GM12878 (cell line): ENCODE results near the gene EP400. TPM values are rescaled to one million over a fixed set of nuclear protein-coding genes. Genes with fewer than 3 reads are reported as not detected.

Experiments used
- ATAC-seq: fragments of 200-7000 bp; cut with Tn5 transposase; 3 replicates; pipeline ENCODE4 v1.9.1; 2020; ENCODE audit warnings: mild to moderate bottlenecking, moderate library complexity
- BruUV-seq: library from RNA; stranded (reverse); fragments of 400-500 nt; replicated peaks from 2 replicates; lab custom pipeline; 2021; lab: Mats Ljungman, UMichigan
- CTCF ChIA-PET: fragments of 300-600 bp; sonication (Branson Sonifier 250); formaldehyde crosslinking; extraction: SDS; loops from one replicate; lab custom pipeline; 2021; ENCODE audit warnings: inconsistent platforms; lab: Yijun Ruan, JAX
- POLR2A ChIA-PET: fragments of 350-600 bp; formaldehyde crosslinking; extraction: SDS; loops from one replicate; lab custom pipeline; 2021; ENCODE audit warnings: inconsistent platforms; lab: Charles Lee
- RAD21 ChIA-PET: fragments of 300-600 bp; sonication (Branson Sonifier 250); formaldehyde crosslinking; loops from one replicate; lab custom pipeline; 2023; ENCODE audit warnings: antibody characterized with exemption; ENCODE audit not compliant: unreplicated experiment; lab: Charles Lee
- SMC1A ChIA-PET: fragments of 300-600 bp; sonication (Branson Sonifier 250); formaldehyde crosslinking; loops from one replicate; lab custom pipeline; 2023; ENCODE audit not compliant: unreplicated experiment, uncharacterized antibody; lab: Charles Lee
- DNase-seq: peaks from one replicate; pipeline ENCODE4 v3.0.0-alpha.2; 2011; ENCODE audit warnings: low read depth, low spot score
- FAIRE-seq: peaks from 3 replicates; lab custom pipeline; 2011; peaks lifted over from hg19 to GRCh38; lab: Jason Lieb, UNC
- H2AFZ ChIP-seq: 2 replicates; pipeline ENCODE4 v1.6.0; 2011; ENCODE audit warnings: low read depth, low read length, control low read depth; ENCODE audit not compliant: control insufficient read depth
- H3K27ac ChIP-seq: 2 replicates; pipeline ENCODE4 v1.5.1; 2011; ENCODE audit warnings: control low read depth; ENCODE audit not compliant: control insufficient read depth, insufficient read depth
- H3K27me3 ChIP-seq, 2 experiments: replicated peaks in 1 of 2; 2 replicates each; pipeline versions ENCODE4 v1.6.0 to v1.6.1; 2011; ENCODE audit warnings: low read length in 1 of 2; ENCODE audit not compliant: control insufficient read depth in 2 of 2, insufficient read depth in 2 of 2
- H3K36me3 ChIP-seq, 2 experiments: 2 replicates each; pipeline ENCODE4 v1.5.1; 2011; ENCODE audit warnings: low read length in 1 of 2; ENCODE audit not compliant: control insufficient read depth in 2 of 2, insufficient read depth in 2 of 2
- H3K4me1 ChIP-seq: 2 replicates; pipeline ENCODE4 v1.6.1; 2011; ENCODE audit warnings: mild to moderate bottlenecking, low read length, moderate library complexity, mixed read lengths; ENCODE audit not compliant: control insufficient read depth, insufficient read depth
- H3K4me2 ChIP-seq: 2 replicates; pipeline ENCODE4 v1.6.0; 2011; ENCODE audit warnings: control low read depth; ENCODE audit not compliant: control insufficient read depth, insufficient read depth
- H3K4me3 ChIP-seq: fragments of 200-600 bp; sonication (generic); 2 replicates; pipeline ENCODE4 v1.5.1; 2016
- H3K79me2 ChIP-seq: 2 replicates; pipeline ENCODE4 v1.6.0; 2011; ENCODE audit warnings: low read length; ENCODE audit not compliant: control insufficient read depth, insufficient read depth
- H3K9ac ChIP-seq: 2 replicates; pipeline ENCODE4 v1.8.0; 2011; ENCODE audit warnings: low read length, control low read depth, mixed read lengths; ENCODE audit not compliant: control insufficient read depth, insufficient read depth
- H3K9me3 ChIP-seq: replicated peaks from 3 replicates; pipeline ENCODE4 v1.5.1; 2011; ENCODE audit warnings: mild to moderate bottlenecking, low read length; ENCODE audit not compliant: control insufficient read depth, insufficient read depth
- H4K20me1 ChIP-seq: 2 replicates; pipeline ENCODE4 v1.6.0; 2011; ENCODE audit not compliant: control insufficient read depth, insufficient read depth
- BHLHE40 ChIP-seq, 2 experiments: fragments of 450-650 bp in 1 of 2; IDR thresholded peaks; 2 replicates each; pipeline ENCODE4 v1.6.1; 2011 to 2017; ENCODE audit warnings: low read depth in 2 of 2, borderline replicate concordance in 1 of 2, improper control_type of control experiment in 1 of 2, low read length in 1 of 2, mild to moderate bottlenecking in 1 of 2
- BMI1 ChIP-seq: fragments of 450-650 bp; IDR thresholded peaks from 2 replicates; pipeline ENCODE4 v1.6.1; 2016; ENCODE audit warnings: mild to moderate bottlenecking, moderate library complexity, borderline replicate concordance
- CBX3 ChIP-seq: fragments of 200-600 bp; sonication (generic); IDR thresholded peaks from 2 replicates; pipeline ENCODE4 v1.6.1; 2016; ENCODE audit warnings: low read depth, borderline replicate concordance
- FOS ChIP-seq: IDR thresholded peaks from 3 replicates; pipeline ENCODE4 v1.6.1; 2011; ENCODE audit warnings: borderline replicate concordance; ENCODE audit not compliant: insufficient read length; ENCODE audit errors: extremely low read depth
- HDAC6 ChIP-seq: fragments of 200-600 bp; sonication (generic); IDR thresholded peaks from one replicate; pipeline ENCODE4 v1.8.0; 2017; ENCODE audit warnings: antibody characterized with exemption; ENCODE audit not compliant: unreplicated experiment
- IRF4 ChIP-seq: IDR thresholded peaks from 2 replicates; pipeline ENCODE4 v1.6.1; 2011; ENCODE audit warnings: low read depth, low read length
- LARP7 ChIP-seq: fragments of 450-650 bp; IDR thresholded peaks from 2 replicates; pipeline ENCODE4 v1.6.1; 2017; ENCODE audit warnings: mild to moderate bottlenecking
- PML ChIP-seq: IDR thresholded peaks from 2 replicates; pipeline ENCODE4 v1.6.1; 2012; ENCODE audit warnings: low read length, inconsistent platforms
- WRNIP1 ChIP-seq: IDR thresholded peaks from 2 replicates; pipeline ENCODE4 v1.6.1; 2011; ENCODE audit warnings: low read depth, low read length, improper control_type of control experiment, borderline replicate concordance
- WGBS: methylation state at CpG from one replicate; pipeline ENCODE4 v1.1.6; 2016; ENCODE audit warnings: low lambda C conversion rate; ENCODE audit not compliant: insufficient replicate concordance, insufficient coverage; ENCODE audit errors: missing lambda C conversion rate; 5-methylcytosine and 5-hydroxymethylcytosine counted together
- in situ Hi-C: fragments of 300-500 bp; cut with MboI; formaldehyde crosslinking; loops from 9 replicates; pipeline ENCODE4 v1.14.3; 2018; ENCODE audit warnings: mixed read lengths
- intact Hi-C: fragments of 100-400 bp; cut with micrococcal nuclease; formaldehyde crosslinking; loops from one replicate; pipeline ENCODE4 v1.14.2; 2022; ENCODE audit not compliant: unreplicated experiment
- polyA plus RNA-seq, 11 experiments: library from polyadenylated mRNA; depleted of rRNA in 4 of 11; unstranded in 6 of 11; stranded (reverse) in 5 of 11; fragments of >200 nt; fragmentation: Nextera tagmentation in 4 of 11; fragmentation: Illumina TruSeq in 1 of 11; extraction: Ambion mirVana in 4 of 11; extraction: Trizol in 1 of 11; gene quantifications; 1 replicate in 1 of 11; 2 replicates in 10 of 11; pipeline versions ENCODE4 v1.2.1 to v1.2.3, GENCODE V29; 2011 to 2016; ENCODE audit warnings: inconsistent platforms in 2 of 11, missing spikeins in 2 of 11, low read depth in 1 of 11
- total RNA-seq, 4 experiments: library from RNA; depleted of rRNA in 3 of 4; stranded (reverse); fragments of >200 nt in 3 of 4; fragmentation: Illumina TruSeq in 1 of 4; extraction: Trizol in 1 of 4; gene quantifications; 2 replicates each; pipeline versions ENCODE4 v1.2.1 to v1.2.3, GENCODE V29; 2013 to 2021
- TF ChIP-seq, protein P1 (sequence below): IDR thresholded peaks from 2 replicates; pipeline ENCODE4 v1.6.1; 2012; ENCODE audit warnings: low read length, inconsistent platforms

The EP400 gene
- total and polyA plus RNA-seq, 10 of the 15 experiments (the other 5 are each of a cell fraction or from before 2014, with no cell fraction given), result 3.8 to 44.2 (median 8.4) TPM

- DNase-seq (no peak), FAIRE-seq (no peak), ATAC-seq (no peak)
- H3K4me3 ChIP-seq, result no peak overlapping the region
- SMC1A ChIA-PET, result no interaction called here
- H3K27ac ChIP-seq, result no peak overlapping the region
- intact Hi-C loops (no loop called here), in situ Hi-C loops (no loop called here)
- no peak overlapping the region for H2AFZ ChIP-seq
- no peak overlapping the region for H3K4me2 ChIP-seq
- H4K20me1 ChIP-seq, result no peaks in the 10 kb centered on the region
- RAD21 ChIA-PET, result no interaction called here
- no peaks in the 10 kb centered on the region for H3K4me1 ChIP-seq
- peaks cover 0 to 3% of the 10 kb centered on the region in 2 experiments; a peak in 3 of 4 replicates for H3K36me3 ChIP-seq
- H3K79me2 ChIP-seq, result no peaks in the 10 kb centered on the region
- no peaks in the 10 kb centered on the region for H3K9me3 ChIP-seq
- CTCF ChIA-PET, result no interaction called here
- no TSS peak for BruUV-seq
- no peak overlapping the region for H3K9ac ChIP-seq
- 98% methylated on average over 14 of the region's 14 CpGs for WGBS
- POLR2A ChIA-PET, result no interaction called here
- TF ChIP-seq PML (no peak), LARP7 (no peak), BHLHE40 (IDR thresholded peaks at IDR 0.05; ENCODE audit: borderline replicate concordance in 1 of 2, low read depth in 2 of 2, low read length in 1 of 2) (no peak), IRF4 (no peak), WRNIP1 (no peak), BMI1 (no peak), CBX3 (no peak), FOS (no peak), HDAC6 (no peak)
- TF ChIP-seq, protein P1, sequence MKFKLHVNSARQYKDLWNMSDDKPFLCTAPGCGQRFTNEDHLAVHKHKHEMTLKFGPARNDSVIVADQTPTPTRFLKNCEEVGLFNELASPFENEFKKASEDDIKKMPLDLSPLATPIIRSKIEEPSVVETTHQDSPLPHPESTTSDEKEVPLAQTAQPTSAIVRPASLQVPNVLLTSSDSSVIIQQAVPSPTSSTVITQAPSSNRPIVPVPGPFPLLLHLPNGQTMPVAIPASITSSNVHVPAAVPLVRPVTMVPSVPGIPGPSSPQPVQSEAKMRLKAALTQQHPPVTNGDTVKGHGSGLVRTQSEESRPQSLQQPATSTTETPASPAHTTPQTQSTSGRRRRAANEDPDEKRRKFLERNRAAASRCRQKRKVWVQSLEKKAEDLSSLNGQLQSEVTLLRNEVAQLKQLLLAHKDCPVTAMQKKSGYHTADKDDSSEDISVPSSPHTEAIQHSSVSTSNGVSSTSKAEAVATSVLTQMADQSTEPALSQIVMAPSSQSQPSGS, result no peak
- H3K27me3 ChIP-seq, result no peaks in the 10 kb centered on the region
Observed at GRCh38 chr12:132121283-132121682, 171.5 kb downstream of the EP400 start.
